Stimulated activated naive CD4-positive, alpha-beta T cell (primary cell): Measurements from ENCODE around the gene CLCN4.

Source experiments
- DNase-seq, 6 experiments: peaks; one replicate each; lab custom pipeline; 2025; lab: John Stamatoyannopoulos, UW

CLCN4 gene

DNA sequence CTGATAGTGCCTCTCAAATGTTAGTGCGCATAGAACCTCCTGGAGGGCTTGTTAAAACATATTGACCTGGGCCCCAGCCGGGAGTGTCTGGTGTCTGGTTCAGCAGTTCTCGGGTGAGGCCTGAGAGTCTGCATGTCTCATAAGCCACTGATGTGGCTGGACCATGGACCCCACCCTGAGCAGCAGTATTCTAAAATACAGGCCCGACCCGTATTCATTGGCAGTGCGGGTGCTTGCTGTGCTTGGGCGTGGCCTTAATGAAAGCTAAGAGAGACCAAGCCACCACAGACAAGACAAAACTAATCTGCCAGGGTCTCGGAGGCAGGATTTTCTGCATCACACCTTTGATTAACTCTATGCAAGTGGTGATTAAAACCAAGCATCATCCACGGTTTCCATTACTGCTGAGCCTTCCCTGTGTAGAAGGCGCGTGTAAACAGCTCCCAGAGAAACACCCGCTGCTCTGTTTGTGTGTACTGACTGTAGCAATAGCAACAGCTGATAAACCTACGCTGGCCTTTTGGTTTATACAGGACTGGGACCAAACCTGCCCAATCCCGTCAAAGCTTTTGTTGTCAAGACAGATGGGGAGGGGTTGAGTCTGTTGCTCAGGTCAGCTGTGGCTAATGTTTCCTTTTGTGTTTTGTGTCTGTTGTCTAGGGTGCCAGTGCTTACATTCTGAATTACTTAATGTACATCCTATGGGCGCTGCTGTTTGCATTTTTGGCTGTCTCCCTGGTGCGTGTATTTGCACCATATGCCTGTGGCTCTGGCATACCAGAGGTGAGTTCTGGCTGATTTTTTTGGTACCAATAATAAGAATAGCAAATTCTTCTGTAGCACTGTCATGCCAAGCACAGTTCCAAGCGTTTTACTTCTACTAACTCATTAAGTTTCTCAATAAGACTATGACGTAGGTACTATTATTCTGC, 40.8 kb downstream of the CLCN4 start:
- DNase-seq, result no peak

- no peak for DNase-seq
These were observed 41.5 kb downstream of the CLCN4 start for GRCh38 chrX:10198254-10198653.

DNA sequence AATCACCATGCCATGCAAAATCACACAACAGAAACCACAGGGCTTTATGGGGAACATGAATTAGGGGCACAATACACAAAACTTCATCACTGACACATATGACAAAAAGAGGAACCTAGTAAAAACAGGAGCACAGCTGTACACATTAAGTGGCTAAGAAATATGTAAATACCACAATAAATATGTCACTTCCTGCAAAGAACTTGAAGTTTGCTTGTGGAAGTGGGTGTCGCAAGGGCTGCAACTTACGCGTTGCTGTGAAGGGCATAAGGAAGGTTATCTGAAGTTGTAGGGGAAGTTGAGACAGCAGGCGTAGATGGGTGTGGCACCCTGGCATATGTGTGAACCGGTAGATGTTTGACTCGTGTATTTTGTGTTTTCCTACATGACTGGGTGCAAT, 42.4 kb downstream of the CLCN4 start:
- no peak for DNase-seq

- DNase-seq, result no peak
These were observed 46.8 kb downstream of the CLCN4 start for GRCh38 chrX:10203617-10204016.

- no peak for DNase-seq
These were observed 49.5 kb downstream of the CLCN4 start for GRCh38 chrX:10206317-10206716.

DNA sequence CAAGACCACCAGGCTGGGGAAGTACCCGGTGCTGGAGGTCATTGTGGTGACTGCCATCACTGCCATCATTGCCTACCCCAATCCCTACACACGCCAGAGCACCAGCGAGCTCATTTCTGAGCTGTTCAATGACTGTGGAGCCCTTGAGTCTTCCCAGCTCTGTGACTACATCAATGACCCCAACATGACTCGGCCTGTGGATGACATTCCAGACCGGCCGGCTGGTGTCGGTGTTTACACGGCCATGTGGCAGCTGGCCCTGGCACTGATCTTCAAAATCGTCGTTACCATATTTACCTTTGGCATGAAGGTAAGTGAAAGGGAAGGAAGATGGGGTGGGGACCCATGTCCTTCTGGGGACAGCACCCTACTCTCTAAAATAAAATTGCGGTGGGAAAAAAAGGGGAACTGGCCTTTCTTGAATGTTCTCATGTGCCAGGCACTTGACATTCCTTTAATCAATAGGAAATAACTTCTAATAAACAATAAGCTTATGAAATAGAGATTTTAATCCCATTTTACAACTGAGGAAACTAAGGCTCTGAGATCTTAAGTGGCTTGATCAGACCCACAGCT, 51.6 kb downstream of the CLCN4 start:
- DNase-seq, result no peak

DNA sequence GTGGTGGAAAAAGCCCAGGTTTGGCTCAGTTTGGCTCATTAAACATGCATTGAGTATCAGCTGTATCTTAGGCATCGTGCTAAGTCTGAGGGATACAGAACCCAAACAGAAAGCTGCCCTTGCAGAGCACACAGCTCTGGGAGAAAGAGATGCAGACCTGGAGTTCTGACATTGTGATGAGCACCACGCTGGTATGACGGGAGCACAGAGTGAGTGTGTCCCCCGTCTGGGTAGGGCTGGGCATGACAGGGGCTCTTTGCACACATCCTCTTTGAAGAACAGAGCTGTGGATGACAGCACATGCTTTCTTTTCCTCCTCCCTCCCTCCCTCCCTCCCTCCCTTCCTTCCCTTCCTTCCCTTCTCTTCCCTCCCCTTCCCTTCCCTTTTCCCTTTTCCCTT, 52.2 kb downstream of the CLCN4 start:
- DNase-seq, result no peak

DNA sequence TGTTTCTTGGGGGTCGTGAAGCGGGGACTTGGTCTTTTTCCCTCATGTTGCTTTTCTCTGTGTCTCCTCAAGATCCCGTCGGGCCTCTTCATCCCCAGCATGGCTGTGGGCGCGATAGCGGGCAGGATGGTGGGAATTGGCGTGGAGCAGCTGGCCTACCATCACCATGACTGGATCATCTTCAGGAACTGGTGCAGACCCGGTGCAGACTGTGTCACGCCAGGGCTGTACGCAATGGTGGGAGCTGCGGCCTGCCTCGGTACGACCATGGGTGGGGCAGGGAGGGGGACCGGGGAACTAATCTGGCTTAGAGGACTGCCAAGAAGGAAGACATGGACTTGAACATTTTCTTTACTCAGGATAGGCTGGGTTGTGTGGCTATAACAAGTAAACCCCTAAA, 55.6 kb downstream of the CLCN4 start:
- DNase-seq, result no peak

GRCh38 chrX:10213716-10214115, 56.9 kb downstream of the CLCN4 start:
- no peak for DNase-seq

DNA sequence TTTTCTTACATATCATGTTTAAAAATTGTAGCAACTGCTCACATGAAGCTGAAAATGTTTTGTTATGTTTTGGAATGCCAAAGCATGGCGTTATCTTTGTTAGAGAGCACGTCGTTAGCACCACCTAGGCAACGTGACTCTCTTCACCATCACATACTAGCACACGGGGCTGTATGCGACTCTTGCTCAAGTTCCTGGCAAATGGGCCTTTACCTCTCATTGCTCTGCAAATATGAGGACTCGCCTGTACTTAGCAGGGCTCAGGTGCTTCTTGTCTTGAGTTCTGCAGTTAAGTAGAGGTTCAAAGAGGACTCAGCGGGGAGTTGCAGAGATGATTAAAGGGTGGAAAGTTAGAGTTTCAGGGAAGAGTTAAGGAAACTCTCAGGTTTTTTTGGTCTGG, 59.4 kb downstream of the CLCN4 start:
- no peak for DNase-seq

DNA sequence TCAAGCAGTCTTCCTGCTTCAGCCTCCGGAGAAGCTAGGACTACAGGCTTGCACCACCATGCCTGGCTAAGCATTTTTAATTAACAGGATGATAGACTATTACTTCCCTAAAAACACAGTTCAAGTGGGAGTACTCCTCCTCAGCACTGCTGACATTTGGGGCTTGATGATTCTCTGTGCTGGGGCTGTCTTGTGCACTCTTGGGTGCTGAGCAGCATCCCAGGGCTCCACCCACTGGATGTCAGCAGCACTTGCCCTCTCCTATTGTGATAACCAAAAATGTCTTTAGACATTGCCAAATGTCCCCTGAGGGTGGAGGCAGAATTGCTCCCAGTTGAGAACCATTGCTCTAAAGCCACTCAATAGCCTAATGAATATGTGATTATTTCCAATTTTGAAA, 60.4 kb downstream of the CLCN4 start:
- DNase-seq, result no peak

DNA sequence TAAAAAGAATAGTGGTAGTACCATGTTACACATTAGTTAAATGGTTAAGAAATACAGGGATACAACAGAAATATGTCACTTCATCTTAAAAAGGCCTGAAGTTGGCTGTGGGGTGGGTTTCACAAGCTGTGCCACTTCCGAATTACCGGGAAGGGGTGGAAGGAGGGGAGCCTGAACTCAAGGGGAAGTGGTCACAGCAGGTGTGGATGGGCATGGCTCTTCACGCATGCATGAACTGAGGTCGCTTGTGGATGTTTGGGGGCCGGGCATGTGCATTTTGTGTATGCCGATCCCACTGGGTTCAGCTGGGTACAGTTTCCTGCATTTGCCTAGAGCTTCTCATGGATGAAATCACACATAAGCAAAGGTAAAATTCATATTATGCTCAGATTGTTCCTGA, 64.9 kb downstream of the CLCN4 start:
- DNase-seq, result no peak

GRCh38 chrX:10223276-10223675, 66.5 kb downstream of the CLCN4 start:
- no peak for DNase-seq

- no peak for DNase-seq
These were observed 67.0 kb downstream of the CLCN4 start for GRCh38 chrX:10223781-10224180.

GRCh38 chrX:10230222-10230621, 73.4 kb downstream of the CLCN4 start:
- no peak for DNase-seq

DNA sequence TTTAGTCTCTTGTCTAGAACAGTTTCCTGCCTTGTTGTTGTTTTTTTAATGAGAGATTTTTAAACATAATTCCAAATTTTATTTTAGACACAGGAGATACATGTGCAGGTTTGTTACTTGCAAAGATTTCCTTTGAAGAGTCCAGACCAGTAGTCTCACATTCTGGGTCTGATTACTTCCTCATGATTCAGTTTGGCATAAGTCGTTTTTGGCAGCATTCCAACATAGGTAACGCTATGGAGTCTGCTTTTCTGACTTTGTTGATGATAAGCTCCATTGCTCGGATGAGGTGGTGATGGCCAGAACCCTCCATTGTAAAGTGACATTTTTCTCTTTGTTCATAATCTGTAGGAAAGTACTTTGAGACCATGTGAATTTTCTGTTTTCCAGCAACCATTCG, 74.7 kb downstream of the CLCN4 start:
- no peak for DNase-seq

DNA sequence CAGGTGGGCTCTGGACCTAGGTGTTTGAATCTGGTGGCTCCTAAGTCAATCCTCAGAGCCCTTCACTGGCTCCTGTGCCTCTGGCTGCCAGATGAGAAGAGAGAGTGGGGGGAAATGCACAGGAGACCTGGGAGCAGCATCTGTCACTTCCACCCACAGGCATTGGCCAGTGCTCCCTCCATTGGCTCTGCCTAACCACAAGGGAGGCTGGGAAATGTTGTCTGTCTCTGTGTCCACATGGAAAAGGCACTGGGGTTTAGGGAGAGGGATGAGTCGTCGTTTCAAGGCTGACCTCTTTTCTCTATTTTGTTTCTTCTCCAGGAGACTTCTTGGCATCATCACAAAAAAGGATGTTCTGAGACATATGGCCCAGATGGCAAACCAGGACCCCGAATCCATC, 76.4 kb downstream of the CLCN4 start:
- DNase-seq, result no peak

DNA sequence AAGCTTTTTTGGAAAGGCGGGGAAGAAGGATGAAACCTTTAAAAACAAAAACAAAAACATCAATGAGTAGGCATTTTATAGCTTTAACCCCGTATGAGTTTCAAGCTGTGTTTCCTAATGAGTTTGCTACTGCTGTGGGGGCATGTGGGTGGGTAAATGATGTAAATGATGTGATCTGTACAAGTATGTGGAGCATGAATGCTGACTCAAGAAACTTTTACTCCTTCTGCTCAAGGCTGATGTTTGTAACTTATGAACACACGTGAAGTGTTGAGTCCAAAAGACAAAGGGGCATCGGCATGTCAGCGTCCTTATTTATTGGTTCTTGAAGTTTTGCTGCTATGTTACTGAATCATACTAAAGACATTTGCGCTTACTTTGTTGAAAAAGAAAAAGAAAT, 76.9 kb downstream of the CLCN4 start:
- no peak for DNase-seq

DNA sequence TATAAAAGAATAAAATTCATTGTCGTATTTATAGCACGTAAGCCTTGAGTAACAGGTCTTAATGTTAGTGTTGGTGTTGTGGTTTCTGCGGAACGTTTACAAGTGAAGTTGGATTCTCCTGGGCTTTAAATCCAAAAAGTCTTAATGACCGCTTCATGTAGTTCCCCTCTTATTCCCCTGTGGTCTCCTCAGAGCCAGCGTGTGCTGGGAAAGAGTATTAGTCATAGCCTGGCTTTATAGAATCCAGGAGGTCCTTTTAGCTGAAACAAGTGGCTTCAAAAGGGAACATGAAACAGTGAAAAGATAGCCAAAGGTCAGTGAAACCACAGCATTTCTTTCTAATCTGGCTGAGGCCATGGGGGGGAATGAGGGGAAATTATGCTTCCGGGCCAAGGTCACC, 79.1 kb downstream of the CLCN4 start:
- DNase-seq, result no peak

DNA sequence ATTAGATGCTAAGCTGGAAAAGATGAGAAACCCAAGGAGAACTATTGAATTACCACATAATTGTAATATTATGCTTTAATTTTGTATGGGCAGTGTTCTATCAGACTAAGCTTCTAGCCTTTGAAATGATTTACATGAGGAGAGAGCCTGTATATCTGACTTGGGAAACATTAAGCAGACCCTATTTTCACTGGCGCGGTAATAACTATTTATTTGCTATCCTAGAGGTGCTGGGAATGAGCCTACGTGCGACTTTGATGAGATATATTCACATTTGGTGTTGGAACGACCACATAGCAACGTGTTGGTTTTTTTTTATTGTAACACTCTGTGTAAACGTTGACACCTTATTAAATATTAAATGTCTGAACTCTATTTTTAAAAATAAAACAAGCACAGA, 80.5 kb downstream of the CLCN4 start:
- DNase-seq, result no peak

DNA sequence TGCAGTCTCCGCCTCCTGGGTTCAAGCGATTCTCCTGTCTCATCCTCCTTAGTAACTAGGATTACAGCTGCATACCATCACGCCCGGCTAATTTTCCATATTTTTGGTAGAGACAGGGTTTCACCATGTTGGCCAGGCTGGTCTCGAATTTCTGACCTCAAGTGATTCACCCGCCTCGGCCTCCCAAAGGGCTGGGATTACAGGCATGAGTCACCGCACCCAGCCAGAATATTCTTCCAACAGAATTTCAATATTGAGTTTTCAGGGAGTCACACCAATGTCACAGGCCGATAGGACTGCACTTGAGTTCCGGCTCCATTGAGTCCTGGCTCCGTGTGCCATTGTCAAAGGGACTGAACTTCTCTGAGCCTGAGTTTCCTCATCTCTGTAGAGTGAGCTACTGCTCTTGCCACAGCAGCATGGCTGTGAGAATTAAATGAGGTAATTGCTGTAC, 82.9 kb downstream of the CLCN4 start:
- DNase-seq, result no peak

GRCh38 chrX:10240918-10241317, 84.1 kb downstream of the CLCN4 start:
- DNase-seq, result no peak

DNA sequence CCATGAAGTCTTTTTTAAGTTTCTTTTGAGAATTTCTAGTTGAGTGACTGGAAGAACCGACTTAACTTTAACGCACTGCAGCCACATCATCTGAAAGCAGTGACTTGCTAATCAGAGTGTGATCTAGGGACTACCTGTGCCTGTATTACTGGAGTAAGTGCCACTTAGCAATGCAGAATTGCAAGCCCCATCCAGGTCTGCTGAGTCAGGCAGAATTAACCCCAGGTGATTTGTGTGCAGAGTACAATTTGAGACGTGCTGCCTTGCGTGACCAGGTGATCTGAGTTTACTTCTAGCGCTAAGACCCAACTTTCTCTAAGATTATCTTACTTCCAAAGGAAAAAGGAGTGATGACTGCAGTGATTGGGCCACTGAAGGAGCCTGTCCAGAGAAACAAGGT, 85.3 kb downstream of the CLCN4 start:
- no peak for DNase-seq

DNA sequence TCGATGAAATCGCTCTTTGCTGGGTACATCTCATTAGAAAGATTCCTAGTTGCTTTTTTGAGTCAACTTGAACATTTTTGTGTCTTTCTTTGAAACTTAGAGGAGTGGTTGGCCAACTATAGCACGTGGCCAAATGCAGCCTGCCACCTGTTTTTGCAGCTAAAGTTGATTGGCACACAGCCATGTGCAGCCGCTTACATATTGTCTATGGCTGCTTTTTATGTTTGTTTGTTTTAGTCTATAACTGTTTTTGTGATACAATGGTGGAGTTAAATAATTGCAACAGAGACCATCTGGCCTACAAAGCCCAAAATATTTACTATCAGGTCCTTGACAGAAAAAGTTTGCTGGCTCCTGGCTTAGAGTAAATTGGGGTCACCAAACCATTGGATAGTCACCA, 86.3 kb downstream of the CLCN4 start:
- no peak for DNase-seq
